ENCODE results near the gene RAD51B.

Gene RAD51B

DNA sequence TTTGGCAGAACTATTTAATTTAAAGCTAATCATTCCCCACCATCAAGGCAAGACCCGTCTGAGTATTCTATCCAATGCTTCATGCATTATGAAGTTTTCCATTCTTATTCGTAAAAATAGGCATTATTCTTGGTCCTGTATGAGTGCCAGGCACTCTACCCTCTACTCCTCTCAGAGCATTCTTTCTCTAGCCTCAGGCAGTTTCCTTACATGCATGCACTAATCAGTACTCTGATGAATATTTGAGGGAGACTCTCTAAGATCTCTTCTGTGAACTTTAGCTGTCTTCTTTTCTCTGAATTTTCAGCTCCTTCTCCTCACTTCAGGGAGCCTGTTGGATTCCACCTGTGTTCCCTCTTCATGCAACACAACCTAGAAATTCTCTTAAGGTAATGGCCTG, 334.7 kb downstream of the RAD51B start:
- DNase-seq = no peak

DNA sequence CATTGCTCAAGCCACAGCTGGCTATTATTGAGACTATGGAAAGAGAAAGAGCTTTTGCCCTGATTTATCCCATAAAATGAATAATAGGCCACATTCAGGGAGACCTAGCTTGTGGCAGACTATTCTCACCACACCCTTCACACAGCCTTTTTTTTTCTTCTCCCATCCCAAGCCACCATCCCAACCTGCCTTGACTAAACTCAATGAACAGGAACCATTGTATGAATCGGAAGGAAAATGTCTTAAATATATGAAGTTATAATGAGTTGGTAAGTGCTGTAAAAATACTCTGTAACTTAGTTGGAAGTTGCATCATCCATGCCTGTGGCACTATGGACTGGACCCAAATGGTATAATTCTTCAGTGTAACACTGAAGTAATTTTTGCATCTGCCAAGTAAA, 338.4 kb downstream of the RAD51B start:
- DNase-seq = no peak

DNA sequence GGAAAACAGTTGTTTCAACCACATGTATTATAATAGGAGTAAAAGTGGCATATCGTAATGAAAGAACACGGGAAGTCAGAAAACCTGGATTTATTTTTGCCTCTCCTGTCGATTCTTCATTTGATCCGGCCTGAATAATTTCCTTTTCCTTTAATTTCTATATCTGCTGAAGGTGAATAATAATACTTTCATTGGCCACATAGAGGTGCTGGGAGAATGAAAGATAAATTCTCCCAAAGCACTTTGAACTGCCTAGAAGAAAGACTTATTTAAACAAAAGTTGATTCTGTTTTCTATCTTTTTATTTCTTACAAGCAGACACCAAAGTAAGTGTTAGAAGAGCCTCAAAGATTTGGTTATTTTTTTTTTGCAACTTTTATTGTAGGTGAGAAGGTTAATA, 339.1 kb downstream of the RAD51B start:
- no peak for DNase-seq

DNA sequence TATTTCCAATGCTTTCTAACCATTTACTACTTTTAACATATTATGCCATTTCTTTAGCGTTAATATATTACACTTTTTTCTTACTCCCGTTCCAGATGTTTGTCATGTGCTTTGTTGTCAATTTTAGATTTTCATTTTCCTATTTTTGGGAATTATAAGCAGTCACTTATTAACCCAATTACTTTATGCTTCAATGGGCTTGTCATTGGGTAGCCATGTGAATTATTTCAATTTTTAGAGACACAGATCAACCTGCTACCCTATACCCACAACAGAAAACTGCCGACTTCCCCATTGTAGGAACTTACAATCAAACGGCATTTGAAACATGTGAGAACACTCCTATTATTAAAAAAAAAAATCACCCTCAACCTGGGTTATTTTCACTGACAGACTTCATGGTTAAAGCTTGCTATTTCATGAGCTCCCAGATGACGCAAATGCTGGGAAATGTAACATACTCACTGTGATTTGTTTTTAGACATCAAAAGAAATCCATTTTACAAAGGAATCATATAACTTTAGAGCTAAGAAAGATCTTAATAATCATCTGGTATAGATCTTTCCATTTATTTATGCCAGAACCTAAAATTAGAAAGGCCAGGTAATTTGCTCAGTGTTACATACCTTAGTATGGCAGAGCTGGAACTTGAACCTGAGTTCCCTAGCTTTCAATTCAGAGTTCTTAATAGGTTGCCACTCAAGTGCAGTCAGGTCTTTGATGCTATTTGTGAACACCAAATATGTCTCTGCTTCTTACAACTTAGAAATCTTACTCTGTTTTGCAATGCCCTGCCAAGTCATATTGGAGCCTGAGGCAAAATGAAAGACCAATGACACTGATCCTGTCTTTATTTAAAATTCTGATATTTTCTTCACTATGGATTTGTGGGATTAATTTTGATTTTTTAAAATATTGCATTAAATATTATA, 340.4 kb downstream of the RAD51B start:
- DNase-seq = no peak

DNA sequence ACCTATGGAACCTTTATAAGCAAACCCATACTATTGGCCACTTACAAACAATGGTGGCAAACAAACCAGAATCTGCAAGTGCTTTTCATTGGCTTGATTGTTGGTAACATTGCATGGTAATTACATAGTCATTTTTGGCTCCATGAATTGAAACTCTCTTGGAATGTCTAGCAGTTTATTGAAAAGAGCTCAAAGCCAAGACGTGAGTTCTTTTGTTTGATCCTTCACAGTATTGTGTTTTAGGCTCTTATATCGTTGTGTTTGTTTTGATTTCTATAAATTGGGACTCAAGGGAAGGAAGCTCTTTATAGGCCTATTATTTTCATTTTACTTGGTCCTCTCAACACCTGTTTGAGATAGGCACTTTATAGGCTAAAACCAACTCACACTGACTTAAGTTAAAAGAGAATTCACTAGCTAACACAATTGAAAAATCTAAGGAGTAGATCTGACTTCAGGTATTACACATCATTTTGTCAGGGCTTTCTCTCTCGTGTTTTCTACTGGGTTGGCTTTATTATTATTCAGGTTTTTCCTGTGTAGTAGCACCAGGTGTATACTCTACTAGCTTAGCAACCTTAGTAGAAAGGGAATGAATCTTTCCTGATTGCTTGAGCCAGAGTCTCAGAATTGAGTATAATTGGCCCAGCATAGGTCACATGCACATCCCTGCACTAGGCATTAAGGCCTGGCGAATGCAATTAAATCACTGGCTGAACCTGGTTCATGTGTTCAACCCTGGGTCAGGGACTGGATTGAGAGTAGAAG, 341.4 kb downstream of the RAD51B start:
- no peak for DNase-seq

DNA sequence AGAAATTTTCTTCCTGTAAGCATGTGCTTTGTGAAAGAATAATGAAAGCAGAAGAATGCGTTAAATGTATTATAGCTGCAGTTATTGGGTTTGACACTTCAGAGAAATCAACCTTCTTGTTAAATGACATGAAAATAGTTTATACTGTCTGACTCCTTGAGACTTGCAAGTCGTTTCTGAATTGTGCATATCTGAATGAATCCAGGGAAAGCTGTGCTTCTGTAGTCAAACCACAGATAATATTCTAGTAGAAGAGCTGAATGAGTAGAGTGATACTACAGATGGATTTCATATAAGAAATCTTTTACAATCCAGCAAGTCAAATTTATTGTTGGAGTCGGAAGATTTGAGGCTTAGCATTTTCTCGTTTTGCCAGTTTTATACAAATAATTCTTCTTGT, 343.3 kb downstream of the RAD51B start:
- no peak for DNase-seq

DNA sequence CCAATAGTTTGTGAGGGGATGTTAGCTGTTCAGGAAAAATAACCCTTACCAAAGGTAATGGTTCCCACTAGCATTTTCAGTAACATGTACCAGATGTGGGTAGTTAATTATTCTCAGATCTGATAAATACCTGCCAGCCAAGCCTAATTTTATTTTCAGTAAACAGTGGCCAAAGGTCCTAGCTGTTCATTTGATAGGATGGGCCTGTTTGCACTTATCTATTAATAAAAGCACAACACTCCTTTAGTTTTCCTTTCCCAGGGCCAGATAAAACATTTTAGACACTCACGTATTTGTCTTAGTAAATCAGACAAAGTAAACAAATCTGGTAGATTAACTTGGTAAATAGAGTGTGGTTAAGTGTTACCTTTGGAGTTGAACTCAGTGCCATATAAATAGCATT, 345.1 kb downstream of the RAD51B start:
- DNase-seq = no peak

DNA sequence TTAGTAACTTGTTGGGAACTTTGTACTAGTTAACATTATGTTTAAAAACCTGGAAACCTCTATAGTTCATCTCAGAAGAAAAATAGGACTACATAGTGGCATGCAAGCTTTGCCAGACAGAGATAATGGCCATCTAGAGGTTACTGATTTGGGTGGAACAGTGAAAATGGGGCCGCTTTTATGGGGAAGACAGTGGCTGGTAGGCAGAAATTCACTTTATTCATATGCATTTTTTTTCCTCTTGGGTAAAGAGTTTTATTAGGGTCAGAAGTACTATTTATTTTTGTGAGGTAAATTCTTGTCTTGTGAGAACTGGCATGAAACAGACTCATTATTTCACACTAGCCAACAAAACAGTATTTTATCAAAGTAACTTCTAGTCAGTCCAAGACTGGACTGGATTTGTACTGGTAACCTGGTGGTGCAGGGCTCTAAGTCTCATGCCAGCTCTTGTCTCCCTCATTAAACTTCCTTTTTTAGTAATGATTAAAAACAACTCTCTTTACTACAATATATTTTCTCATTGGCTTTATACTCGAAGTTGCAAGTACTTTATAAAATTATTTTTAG, 345.8 kb downstream of the RAD51B start:
- no peak for DNase-seq

DNA sequence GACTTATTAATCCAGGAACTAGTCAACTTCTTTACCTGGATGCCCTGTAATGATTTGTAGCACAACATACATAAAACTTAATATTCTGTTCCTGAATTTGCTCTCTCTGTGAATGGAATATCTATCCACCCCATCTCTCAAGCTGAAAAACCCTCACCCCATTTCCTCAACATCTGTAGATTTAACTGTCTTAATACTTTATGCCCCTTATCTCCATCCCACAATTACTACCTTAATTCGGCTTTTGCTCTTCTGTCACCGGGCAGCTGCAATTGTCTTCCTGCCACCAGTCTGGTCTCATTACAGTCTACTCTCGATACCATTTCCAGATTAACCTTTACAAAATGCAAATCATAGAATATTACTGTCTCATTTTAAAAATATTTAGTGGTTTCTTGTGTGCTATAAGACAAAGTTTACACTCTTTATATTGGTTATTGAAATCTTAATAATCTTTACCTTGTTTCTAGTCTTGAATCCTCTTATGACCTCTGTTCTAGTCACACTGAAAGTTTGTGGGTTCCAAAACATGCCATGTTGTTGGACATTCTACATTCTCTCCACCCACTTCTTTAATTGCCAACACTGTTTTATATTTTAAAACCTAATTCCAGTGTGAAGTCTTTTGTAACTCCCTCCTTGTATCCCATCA, 347.3 kb downstream of the RAD51B start:
- no peak for DNase-seq

DNA sequence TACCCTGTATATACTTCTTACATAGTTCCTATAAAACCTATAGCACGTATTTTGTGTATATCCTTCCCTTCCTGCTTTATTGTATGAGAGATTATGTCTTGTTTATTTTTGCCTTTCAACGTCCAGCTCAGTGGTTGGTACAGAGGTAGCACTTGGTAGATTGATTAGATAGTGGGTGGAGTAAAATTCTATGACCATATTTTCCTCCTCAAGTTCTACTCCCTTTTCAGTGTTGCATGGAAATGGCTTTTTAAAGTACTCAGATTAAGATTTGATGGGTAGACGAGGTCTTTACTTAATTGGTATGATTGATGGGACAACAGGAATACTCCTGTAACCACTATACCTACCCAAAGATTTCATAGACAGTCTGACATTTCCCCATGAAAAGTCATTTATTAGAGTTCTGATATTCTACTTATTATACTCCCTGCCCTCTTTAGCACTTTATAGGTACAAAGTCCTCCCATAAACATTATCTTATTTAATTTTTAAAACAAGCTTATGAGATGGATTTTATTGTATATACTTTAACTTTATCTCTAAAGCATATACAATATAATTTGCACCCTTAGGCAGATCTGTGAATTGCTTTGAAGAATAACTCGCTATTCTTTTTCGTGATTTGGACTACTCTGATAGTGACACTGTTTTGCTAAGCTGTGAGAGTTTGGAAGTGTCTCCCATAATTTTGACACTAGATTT, 348.0 kb downstream of the RAD51B start:
- no peak for DNase-seq

DNA sequence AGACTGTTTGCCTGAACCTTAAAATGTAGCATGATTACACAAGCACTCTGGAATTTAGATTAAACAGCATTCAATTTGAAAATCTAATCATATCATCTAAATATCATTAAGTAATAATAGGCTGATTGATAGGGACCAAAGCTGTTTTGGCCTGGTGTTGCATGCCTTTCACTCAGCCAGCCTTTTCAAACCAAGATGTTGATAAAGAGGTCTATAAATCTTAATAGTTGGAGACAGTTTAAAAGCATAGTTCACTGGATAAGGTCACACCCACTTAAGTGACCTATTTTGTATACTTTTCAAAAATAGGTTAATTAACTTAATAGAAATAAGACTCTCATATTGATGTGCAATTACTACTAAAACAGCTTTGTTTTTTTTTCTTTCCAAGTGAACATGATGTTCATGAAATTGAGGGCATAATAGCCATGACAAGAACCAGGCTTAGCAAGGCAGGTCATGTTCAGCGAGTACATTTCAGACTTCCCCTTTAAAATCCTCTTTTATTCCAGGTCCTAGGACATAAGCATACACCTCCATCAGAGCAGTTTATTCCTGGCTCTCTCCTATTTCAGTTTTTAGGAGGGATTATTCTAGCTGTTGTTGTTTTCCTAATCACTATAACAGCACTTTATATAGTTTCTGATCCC, 349.0 kb downstream of the RAD51B start:
- DNase-seq = no peak

DNA sequence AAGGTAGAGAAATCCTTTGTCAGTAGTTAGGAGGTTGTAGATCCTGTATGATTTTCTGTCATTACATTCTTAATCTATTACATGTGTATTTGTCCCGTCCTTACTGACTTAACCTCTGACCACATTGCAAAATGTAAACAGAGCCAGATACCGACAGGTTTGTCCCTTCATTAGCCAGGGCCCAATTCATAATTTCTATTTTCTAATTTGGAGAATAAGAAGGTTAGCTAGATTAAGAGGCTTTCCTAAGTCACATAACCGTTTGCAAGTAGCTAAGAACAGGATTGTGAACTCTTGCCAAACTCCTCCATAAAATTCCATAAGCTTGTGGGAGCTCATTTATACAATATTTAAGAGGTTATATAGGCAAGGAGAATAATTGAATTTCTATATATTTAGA, 352.6 kb downstream of the RAD51B start:
- DNase-seq = no peak

DNA sequence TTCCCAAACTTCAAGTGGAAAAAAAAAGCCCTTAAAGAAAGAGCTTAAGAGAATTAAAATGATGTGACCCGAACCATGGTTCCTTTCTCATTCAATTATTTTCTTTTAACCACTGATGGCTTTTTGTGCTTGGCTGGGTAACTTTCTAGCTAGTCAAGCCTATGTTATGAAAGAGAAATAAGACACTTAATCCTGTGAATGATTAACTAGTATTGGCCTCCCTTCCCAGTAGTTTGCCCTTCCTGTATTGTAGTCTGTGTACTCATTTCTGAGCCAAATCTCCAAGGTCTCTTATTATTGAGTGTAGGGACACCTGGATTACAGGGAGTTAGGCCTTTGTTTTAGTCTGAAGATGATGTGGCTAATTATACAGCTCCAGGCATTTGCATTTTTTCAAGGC, 353.0 kb downstream of the RAD51B start:
- no peak for DNase-seq

DNA sequence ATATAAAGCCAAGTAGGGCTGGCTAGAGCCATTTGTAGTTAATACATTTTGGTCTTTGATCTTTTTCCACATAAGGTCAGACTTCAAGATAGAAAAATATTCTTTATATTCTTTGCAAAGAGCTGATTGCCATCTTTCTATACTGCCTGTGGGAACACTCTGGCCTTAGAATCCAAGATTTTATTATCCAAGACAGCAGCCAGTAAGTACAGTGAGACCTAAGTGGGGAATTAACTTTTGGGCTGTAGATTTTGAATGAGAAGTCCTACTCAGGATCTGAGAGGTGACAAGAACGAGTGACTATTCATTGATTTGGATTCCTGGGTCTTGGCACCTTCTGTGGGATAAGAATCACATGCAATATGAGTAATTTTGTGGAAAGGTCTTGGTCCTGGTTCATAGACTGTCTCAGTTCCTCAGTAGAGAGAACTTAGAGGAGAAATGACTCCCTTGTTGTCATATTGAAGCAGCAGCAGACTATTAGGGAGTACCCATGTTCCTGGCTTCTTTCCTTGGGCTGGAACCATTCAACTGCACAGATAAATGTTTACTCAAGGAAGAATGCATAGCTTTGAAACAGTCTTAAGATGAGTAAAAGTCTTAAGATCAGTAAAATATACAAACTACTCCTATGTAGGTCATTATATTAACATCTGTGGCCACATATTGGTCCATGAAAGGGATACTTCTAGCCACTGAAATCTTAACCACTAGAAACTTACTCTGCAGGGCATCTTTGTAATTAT, 353.8 kb downstream of the RAD51B start:
- no peak for DNase-seq

DNA sequence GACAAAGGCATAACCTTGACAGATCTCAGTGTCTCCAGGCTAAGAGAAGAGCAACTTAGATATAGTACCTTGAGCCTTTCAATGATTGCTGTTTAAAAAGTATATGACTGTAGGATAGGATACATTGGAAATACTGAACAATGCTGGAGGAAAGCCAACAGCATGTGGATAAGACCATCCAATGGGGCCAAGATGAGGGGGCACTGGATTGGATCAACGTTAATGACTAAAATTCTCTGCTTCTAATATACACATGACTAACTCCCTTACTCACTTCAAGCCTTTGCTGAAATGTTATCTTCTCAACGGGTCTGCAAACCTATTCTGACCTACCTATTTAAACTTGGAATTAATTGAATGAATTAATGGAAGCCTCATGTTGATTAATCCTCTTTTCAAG, 354.9 kb downstream of the RAD51B start:
- DNase-seq = no peak

DNA sequence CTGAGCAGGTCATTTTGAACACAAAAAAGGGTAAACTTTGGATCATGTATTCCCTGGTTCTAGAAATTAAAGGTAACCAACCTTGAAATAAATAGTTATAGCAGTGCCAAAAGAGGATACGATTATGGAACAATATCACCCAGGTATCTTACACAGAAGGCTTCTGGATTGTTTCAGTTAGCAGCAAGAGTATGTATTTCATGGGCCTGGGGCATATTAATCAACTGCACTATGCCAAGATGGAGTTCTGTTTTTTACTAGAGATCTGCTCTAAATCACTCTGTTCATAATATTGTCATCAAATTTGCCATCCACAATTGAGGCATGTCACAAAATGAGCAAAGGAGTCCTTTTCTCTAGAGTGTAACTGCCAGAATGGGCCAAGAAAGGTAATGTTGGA, 357.1 kb downstream of the RAD51B start:
- DNase-seq = no peak

DNA sequence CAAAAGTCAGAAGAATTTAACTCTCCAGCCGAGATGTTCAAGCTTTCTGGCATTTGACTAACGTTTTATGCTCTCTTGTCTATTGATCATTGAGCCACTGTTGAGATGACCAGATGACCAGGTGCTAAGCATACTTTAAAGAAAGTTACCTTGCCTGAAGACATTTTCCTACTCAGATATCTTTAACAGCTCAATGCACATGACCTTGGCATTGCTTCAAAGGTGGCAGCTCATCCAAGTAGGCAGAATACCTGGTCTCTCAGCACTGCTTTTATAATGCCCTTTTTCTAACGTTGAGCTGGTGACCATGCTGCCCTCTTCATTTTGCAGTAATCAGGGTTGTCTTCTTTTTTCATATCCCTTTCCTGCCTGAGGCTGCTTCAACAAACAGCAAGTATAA, 358.1 kb downstream of the RAD51B start:
- no peak for DNase-seq

DNA sequence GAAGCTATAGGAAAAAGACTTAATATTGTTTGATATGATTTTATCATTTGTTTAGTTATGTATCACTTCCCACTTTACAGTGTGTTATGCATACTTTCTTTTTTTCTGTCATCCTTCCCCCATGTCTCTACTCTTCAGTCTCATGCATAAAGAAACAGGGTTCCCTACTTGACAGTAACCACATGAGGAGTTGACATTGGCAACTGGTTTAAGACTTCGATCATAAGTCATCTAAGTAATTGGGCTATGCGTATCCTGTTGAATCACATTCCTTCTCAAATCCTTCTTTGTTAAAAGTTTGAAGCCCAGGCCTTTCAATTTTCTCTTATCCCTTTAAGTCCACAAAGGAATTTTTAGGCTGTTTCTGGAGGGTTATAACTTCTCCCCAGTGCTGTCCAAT, 358.7 kb downstream of the RAD51B start:
- DNase-seq = no peak

DNA sequence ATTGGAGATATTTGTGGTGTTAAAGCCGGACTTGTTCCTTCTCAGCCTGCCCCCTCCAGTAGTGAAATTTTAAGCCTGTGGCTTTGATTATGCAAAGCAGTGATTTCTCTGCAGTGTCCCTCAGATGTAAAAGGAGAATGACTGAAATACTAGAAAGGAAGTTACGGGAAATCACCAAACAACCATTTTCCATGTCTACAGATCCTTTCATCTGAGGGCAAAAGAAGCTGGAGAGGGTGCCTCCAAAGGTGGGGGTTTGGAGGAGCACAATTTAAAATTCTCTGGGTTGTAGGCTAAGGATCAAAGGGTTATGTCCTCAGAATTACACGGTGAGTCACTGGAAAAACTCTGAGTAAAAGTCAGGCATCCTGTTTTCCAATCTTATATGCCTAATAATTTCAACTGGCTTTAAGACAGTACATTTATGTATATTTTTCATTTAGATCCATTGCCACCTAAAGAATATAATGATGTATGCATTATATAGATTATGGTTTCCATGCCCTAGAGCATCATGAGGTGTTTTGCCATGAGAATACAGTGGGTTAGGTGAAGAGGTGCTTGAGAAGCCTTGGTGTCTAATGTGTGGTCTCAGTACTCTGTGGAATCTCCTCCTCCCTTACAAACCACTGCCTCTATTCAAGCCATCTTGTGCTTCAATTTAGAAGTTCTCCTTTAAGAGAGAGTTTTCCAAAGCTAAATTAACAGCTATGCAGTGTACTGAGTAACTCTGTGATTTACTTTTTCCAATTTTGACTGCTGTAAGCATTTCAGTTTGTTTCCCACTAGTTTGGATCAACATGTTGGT, 362.1 kb downstream of the RAD51B start:
- no peak for DNase-seq

DNA sequence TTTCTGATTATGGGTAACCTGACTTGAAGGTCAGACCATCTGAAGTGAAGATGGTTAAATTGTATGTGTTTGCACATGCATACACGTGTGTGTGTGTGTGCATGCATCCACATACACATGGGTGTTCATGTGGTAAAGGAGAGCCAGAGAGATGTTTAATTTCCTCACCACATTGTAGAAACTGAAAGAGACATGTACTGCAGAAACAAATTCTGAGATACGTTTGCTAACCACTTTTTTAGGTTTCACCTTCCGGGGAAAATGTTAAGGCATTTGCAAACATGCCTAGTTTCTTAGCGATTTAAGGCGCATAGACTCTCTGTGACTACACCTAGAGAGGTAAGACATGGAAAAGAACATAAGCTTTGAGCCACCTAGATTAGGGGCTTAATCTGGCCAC, 362.9 kb downstream of the RAD51B start:
- DNase-seq = no peak

Data from MV-4-11 (cell line).